Measurements from ENCODE around the gene ITPK1.

DNA sequence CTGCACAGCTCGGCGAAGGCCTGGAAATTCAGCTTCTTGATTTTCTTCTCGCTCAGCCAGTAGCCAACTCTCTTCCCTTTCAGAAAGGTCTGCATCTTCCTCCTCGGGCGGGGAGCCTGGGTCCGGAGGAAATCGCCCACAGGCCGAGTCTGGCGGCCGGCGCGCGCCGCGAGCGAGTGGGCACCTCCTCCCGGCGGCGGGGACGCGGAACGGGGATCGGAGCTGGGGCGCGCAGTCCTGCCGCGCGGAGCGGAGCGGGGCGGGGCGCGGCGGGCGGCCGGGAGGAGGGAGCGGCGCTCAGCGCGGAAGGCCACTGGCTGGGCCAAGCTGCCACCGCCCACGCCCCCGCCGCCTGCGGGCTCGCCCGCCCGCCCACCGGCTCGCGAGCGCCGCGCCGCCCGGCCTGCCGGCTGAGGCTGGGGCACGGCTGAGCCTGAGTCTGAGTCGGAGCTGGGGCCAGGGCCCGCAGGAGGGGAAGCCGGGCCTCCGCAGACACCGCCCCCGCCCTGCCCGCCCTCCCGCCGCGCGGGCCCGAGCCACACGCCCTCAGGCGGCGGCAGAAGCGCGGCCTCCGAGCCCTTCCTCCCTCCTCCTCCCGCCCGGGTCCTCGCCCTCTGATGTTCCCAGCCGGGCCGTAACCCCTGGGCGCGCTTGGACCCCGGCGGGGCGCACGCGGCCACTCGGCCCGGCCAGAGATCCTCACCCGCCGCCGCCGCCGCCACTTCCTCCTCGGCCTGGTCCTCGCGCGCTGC, 480 bp downstream of the ITPK1 start:
- TF ChIP-seq, protein P1, sequence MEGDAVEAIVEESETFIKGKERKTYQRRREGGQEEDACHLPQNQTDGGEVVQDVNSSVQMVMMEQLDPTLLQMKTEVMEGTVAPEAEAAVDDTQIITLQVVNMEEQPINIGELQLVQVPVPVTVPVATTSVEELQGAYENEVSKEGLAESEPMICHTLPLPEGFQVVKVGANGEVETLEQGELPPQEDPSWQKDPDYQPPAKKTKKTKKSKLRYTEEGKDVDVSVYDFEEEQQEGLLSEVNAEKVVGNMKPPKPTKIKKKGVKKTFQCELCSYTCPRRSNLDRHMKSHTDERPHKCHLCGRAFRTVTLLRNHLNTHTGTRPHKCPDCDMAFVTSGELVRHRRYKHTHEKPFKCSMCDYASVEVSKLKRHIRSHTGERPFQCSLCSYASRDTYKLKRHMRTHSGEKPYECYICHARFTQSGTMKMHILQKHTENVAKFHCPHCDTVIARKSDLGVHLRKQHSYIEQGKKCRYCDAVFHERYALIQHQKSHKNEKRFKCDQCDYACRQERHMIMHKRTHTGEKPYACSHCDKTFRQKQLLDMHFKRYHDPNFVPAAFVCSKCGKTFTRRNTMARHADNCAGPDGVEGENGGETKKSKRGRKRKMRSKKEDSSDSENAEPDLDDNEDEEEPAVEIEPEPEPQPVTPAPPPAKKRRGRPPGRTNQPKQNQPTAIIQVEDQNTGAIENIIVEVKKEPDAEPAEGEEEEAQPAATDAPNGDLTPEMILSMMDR (IDR thresholded peaks at IDR 0.05; ENCODE audit: low read length): no peak
- no peak for TF ChIP-seq EZH2 (optimal IDR thresholded peaks at IDR 0.05; ENCODE audit: low read depth, low read length)
